NCI-H748 treated with DMSO at 0.1 percent for 48 hours (cell line): Measurements from ENCODE around the gene P2RX6.

Experiments used
- DNase-seq: peaks from one replicate; lab custom pipeline; 2025; lab: John Stamatoyannopoulos, UW

Gene P2RX6

GRCh38 chr22:21074102-21074715, 59.2 kb downstream of the P2RX6 start:
- no peak for DNase-seq

GRCh38 chr22:21075516-21076138, 60.7 kb downstream of the P2RX6 start:
- DNase-seq: no peak

DNA sequence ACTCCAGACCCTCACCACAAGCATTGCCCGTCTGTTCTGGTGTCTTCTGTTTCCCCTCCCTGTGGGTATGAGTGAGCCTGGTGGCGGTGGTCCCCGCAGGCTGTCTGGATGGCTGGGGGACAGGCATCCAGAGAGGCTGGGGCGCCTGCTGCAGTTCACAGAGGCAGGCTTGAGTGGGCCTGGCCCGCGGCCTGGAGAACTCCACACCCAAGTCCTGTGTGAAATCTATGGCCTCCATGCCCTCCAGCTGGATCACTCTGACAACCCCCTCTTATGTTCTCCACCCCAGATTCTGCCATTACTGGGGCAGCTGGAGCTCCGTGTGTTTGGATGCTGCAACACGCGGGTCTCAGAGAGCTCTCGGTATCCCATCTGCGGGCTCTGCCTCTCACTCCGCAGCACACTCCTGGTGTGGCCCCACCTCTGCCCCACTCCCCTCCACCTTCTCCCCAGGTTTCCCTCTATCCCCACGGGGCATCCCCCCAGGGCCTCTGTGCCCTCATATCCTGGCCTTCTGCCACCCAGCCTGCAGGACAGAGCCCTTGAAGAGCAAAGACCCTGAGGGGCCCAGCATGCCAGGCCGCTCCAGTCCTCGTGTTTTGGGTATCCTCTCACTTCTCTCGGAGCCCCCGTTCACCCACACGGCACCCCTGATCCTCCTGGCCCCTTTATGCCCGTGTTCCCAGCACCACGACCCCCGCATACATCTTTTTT, 62.1 kb downstream of the P2RX6 start:
- DNase-seq: no peak
